GM18505 (cell line): ENCODE data around the gene SF3A2.

Experiments
- ATAC-seq: cut with Tn5 transposase; IDR thresholded peaks from one replicate; pipeline ENCODE4 v1.9.1; 2021; ENCODE audit not compliant: unreplicated experiment
- POLR2A ChIP-seq: IDR thresholded peaks from 4 replicates; pipeline ENCODE4 v1.6.1; 2011; ENCODE audit warnings: borderline replicate concordance; ENCODE audit not compliant: insufficient read depth, insufficient read length; ENCODE audit errors: extremely low read depth

SF3A2 gene

DNA sequence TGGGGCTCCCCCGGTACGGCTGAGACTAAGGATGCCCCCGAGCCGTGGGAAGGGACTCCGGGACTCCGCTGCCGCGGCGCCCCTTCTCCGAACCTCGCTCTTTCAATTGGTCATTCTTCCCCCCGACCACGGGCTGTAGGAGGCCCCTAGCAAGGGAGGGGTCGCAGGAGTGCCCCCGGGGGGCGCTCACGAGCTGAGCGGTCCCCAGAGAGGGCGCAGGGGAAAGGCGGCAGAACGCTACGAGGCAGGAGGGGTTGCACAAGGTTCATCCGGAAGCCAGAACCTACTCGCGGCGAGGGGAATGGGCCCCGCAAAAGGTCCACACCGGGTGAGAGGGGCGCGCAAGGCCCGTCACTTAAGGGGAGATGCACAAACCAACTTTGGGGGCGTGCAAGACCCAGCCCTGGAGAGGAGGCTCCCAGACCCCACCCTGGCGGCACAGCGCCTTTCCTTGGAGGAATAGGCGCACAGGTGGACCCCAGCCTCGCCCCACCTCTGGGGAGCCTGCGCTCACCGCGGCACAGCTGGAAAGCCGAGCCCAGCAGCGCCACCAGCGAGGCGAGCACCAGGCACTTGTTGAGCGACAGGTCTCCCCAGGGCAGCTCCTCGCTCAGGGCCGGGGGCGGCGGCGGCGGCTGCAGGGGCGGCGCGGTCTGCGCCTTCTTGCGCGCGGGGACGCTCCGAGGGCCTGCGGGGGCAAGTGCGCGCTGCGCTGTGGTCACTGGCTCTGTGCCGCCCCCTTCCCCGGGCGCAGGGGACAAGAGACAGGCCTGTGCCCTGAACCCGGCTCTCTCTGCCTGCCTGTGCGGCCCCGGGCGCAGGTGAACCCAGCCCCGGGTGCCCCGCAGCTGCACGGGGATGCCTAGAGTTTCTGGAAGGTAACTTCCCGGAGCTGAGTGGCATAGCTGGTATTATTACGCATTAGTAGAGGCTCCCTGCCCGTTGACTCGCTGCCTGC lies 16.8 kb downstream of the SF3A2 start:
- no peak for TF ChIP-seq POLR2A
- ATAC-seq: no peak

DNA sequence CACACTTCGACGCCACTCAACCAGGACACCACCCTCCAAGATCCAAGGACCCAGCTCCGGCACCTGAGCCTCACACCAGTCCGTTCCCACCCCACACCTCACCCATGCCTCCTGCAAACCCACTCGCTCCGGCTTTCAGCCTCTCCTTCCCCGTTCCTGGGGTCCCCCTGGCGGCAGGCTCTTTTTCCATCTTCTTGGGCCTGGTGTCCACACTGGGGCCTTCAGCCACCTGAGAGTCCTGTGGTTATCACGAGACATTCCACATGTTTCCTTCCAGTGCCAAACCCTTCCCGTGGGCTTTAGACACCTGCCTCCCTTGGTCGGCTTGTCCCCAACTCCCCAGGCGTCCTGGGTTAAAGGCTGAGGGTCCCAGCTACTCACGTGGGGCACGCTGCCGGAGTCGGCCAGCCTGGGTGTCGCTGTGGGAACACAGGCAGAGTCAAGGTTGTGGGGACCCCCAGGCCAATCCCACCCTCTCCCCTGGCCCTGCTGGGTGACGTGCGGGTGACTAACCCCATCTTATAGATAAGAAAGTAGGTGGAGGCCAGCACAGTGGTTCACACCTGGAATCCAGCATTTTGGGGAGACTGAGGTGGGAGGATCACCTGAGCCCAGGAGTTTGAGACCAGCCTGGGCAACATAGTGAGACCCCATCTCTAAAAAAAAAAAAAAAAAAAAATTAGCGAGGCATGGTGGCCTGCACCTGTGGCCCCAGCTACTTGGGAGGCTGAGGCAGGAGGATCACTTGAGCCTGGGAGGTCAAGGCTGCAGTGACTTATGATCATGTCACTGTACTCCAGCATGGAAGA lies 17.6 kb downstream of the SF3A2 start:
- no peak for ATAC-seq
- TF ChIP-seq POLR2A: no peak

DNA sequence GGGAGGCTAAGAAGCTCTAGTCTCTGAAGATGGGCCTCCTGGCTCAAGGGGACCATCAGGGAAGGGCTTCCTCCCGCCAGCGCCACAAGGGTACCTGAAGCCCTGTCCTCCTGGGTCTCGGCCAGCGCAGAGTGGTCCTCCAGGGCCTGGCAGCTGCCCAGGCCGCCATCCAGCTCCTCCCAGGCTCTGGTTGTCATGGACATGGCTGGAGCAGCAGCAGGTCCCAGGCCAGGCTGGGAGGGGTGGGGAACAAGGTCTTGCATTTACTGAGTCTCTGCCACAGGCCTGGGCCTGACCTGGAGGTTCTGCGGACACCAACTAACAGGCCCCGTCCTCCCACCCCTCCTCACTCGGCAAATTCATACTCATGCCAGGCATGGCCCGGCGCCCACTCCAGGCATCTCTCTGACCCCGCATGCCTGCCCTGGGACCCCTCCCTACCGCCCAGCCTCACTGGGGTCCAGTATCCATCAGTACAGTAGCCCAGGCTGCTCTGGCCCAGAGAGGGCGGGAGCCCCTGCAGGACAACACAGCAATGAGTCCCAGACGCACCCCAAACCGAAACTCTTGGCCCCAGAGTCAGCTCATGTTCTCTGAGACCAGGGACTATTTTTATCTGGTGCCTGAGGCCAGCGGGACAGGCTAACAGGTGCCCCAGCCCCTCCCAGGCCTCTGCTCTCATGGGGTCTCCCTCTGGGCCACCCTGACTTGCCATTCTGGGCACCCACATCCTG lies 18.7 kb downstream of the SF3A2 start:
- ATAC-seq: no peak

DNA sequence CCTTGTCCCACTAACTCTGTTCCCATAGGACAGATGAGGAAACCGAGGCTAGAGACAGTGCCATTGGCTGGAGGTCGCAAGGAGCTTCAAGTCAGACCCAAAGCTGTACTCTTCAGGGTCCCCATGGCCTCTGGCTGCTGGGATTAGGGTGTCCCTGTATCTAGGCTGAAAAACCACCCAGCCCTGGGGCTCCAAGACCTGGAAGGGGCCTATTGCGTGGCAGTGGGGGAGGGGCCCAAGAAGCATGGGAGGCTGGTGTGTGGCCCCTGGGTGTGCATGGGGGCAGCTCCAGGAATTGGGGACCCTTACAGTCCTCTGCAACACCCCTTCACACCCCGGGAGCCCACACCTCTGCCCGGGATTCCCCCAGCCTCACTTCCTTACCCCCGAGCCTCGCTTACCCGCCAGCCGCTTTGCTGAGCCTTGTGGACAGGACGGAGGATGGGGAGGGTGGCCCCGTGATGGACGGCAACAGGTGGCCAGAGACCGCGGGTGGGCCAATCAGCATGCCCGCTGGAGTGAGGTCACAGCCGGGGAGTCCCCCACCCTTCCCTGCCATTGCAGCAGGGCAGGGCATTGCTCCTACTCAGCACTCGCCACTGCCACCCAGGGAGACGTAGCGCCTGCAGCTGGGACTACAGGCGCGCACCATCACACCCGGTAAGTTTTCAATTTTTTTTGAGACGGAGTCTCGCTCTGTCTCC lies 19.5 kb downstream of the SF3A2 start, which contains the start of gene JSRP1:
Gene JSRP1, minus strand, starts transcription at position 436 of the 704 bp plus-strand sequence. CDS start 1,103 bp downstream, outside the sequence.
- TF ChIP-seq POLR2A: no peak
- no peak for ATAC-seq

More for the DNA sequence above, 18.7 kb downstream of the SF3A2 start:
- TF ChIP-seq POLR2A: no peak

DNA sequence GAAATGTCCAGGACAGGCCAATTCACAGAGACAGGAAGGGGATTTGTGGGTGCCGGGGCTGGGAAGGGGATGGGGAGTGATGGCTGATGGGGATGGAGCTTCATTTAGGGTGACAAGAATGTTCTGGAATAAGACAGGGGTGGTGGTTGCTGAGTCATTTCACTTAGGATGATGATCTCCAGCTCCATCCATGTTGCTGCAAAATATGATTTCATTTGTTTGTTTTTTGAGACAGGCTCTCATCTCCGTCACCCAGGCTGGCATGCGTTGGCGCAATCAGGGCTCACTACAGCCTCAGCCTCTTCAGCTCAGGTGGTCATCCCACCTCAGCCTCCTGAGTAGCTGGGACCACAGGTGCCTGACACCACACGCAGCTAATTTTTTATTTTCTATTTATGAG lies 22.7 kb downstream of the SF3A2 start:
- TF ChIP-seq POLR2A: no peak
- ATAC-seq: no peak

DNA sequence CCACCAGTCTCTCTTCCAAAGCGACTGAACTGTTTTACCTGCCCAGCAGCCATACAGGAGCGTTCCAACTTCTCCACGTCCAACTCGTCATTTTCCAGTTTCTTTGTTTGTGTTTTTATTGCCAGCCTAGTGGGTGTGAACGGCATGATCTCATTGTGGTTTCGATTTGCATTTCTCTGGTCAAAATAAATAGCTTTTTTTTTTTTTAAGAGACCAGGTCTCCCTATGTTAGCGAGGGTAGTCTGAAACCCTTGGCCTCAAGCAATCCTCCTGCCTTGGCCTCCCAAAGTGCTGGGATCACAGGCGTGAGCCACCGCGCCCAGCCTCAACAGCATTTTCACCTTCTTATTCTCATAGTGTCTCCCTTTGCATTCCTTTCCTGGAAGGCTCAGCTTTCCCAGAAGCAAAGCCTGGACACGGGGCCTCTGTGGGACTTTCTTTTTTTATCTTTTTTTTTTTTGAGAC lies 23.7 kb downstream of the SF3A2 start:
- no peak for TF ChIP-seq POLR2A
- ATAC-seq: no peak

DNA sequence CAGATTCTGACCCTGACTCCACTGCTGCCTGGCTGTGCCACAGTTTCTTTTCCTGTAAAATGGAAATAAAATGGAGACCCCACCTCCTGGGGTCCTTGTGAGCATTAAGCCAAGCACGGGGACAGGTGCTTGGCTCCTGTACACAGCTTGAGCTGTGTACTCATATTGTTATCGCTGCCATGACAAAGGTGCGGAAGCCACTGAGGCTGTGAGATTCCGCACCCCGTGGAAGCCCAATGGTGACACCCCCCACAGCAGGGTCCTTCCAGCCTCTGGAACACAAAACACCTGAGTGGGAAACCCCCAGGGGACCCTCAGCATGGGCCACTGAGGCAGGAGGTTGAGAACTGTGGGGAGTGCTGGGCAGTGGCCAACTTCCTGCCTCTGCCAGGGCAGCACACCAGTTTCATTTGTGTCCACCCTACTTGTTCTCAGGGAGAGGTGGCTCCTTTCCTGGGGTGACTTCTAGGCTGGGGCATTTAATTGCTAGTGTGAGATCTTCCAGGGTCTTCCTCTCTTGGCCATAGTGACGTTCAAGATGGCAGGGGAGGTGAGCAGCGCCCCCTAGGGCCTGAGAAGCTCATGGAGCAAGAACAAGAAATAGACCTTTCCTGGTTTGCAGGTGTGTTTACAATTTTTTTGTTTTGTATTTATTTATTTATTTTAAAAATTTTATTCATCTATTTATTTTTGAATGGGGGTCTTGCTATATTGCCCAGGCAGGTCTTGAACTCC lies 25.0 kb downstream of the SF3A2 start:
- TF ChIP-seq POLR2A: no peak
- no peak for ATAC-seq

DNA sequence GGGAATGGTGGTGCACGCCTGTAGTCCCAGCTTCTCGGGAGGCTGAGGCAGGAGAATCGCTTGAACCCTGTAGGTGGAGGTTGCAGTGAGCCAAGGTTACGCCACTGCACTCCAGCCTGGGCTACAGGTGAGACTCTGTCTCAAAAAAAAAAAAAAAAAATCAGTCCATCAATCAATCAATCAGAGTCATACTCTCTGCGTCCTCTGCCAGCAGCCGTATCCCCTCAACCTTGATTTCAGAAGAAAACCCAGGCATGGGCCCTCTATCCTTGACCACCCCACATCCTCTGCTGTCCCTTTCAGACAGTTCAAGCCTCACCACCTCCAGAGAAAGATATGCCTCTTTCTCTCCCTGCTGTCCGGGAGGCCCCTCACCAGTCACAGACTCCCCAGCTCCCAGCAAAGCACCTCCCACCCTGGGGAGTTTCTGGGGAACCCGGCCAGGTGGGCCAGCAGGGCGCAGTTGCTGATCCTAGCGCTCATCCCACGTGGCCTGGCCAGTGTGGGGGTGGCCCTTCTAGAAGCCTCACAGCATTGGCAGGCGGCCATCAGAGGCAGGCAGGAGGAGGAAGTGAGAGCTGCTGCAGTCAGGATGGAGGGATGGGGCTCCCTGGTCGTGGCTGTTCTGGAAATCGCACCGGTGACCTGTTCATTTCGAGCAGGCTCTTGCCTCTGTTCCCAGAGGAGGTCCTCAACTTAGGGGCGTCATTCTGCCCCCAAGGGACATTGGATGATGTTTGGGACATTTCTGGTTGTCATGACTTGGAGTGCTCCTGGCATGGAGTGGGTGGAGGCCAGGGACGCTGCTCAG lies 29.8 kb downstream of the SF3A2 start:
- TF ChIP-seq POLR2A: peak; percentile 35
- ATAC-seq: no peak

DNA sequence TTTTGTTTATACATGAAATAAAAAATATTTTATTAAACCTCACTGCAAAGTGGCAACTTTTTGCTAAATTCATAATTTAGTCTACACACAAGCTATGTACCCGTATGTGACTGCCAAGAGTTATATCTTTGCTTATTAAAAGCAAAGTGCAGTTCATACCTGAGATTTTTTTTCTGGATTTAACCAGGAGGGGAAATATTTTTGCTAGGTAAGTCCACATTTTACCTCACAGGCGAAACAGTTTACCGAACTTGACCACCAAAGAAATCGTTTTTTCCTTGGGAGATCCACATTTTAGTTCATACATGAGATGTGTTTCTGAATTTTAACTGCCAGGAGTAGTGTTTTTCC lies 31.8 kb downstream of the SF3A2 start:
- no peak for ATAC-seq

DNA sequence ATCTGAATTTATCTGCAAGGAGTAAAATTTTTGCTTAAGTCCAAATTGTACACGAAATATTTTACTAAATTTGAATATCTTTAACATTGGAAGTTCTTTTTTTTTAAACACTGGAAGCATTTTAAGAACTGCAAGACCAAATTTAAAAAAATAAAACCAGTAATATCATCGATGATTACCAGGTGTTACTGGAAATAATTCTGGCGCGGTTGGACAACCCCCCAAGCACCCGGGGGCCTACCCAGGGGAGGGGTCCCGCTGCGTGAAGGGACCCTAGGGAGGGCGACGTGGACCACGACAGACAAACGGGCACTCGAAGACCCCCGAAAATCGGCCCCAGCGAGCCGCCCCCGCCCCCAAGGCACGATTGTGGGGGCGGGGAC lies 32.2 kb downstream of the SF3A2 start:
- ATAC-seq: no peak
- TF ChIP-seq POLR2A: no peak

More for the DNA sequence above, 31.8 kb downstream of the SF3A2 start:
- no peak for TF ChIP-seq POLR2A
